HCT116 (cell line): ENCODE measurements around the gene SPP2. TPM values are rescaled to one million over a fixed set of nuclear protein-coding genes. Genes with fewer than 3 reads are reported as not detected.

Experiments
- ATAC-seq: fragments of 200-7000 bp; cut with Tn5 transposase; 2 replicates; pipeline ENCODE4 v1.9.1; 2020; ENCODE audit warnings: mild to moderate bottlenecking, moderate library complexity
- Bru-seq: library from RNA; stranded (reverse); fragments of 400-500 nt; gene quantifications from one replicate; lab custom pipeline; 2021; lab: Mats Ljungman, UMichigan
- BruChase-seq, 2 experiments: library from RNA; stranded (reverse); fragments of 400-500 nt; gene quantifications; one replicate each; lab custom pipeline; 2021; lab: Mats Ljungman, UMichigan
- BruUV-seq: library from RNA; stranded (reverse); fragments of 400-500 nt; replicated peaks from 2 replicates; lab custom pipeline; 2021; lab: Mats Ljungman, UMichigan
- CTCF ChIA-PET: fragments of 300-600 bp; sonication (Branson Sonifier 250); formaldehyde crosslinking; loops from one replicate; lab custom pipeline; 2021; ENCODE audit warnings: antibody characterized with exemption; lab: Charles Lee
- POLR2A ChIA-PET: fragments of 300-600, 350-600 bp; sonication (Branson Sonifier 250); formaldehyde crosslinking; loops from one replicate; lab custom pipeline; 2021; ENCODE audit warnings: antibody characterized with exemption; lab: Charles Lee
- RAD21 ChIA-PET, 2 experiments: fragments of 300-600 bp; sonication (Branson Sonifier 250); formaldehyde crosslinking; loops; one replicate each; lab custom pipeline; 2023; ENCODE audit warnings: low total read pairs in 2 of 2; ENCODE audit not compliant: uncharacterized antibody in 2 of 2, unreplicated experiment in 2 of 2, low non-redundant PET in 1 of 2; lab: Charles Lee
- DNase-seq: peaks from one replicate; pipeline ENCODE4 v3.0.0-alpha.2; 2010; ENCODE audit warnings: low read depth, low spot score
- H2AFZ ChIP-seq: fragments of 200-600 bp; shearing (Covaris generic), sonication (generic); 2 replicates; pipeline ENCODE4 v1.6.1; 2017; ENCODE audit warnings: low read depth, mixed run types, mixed read lengths, antibody characterized with exemption, low read length; ENCODE audit not compliant: poor library complexity, severe bottlenecking
- H3K27ac ChIP-seq: 2 replicates; pipeline ENCODE4 v1.5.1; 2012; ENCODE audit warnings: low read depth, low read length
- H3K27me3 ChIP-seq: fragments of 200-600 bp; sonication (generic); 2 replicates; pipeline ENCODE4 v1.6.1; 2016; ENCODE audit warnings: mixed run types, low read length, mixed read lengths; ENCODE audit not compliant: insufficient read depth
- H3K36me3 ChIP-seq, 2 experiments: fragments of 200-500 bp in 1 of 2; fragments of 200-600 bp in 1 of 2; sonication (Bioruptor generic) in 1 of 2; sonication (generic) in 1 of 2; 2 replicates each; pipeline versions ENCODE4 v1.5.1 to v1.6.1; 2014 to 2016; ENCODE audit warnings: low read length in 2 of 2, inconsistent platforms in 1 of 2, mixed read lengths in 1 of 2, mixed run types in 1 of 2; ENCODE audit not compliant: insufficient read depth in 2 of 2, control insufficient read depth in 1 of 2
- H3K4me1 ChIP-seq, 2 experiments: fragments of 200-600 bp in 1 of 2; sonication (generic) in 1 of 2; 2 replicates each; pipeline versions ENCODE4 v1.5.1 to v1.6.1; 2012 to 2017; ENCODE audit warnings: low read length in 2 of 2, inconsistent platforms in 1 of 2, mild to moderate bottlenecking in 1 of 2, mixed read lengths in 1 of 2, mixed run types in 1 of 2, moderate library complexity in 1 of 2; ENCODE audit not compliant: insufficient read depth in 2 of 2, control insufficient read depth in 1 of 2
- H3K4me2 ChIP-seq: fragments of 200-600 bp; sonication (generic); 2 replicates; pipeline ENCODE4 v1.6.1; 2017; ENCODE audit warnings: mixed run types, low read length, mixed read lengths
- H3K4me3 ChIP-seq, 2 experiments: fragments of 200-600 bp in 1 of 2; sonication (generic) in 1 of 2; replicated peaks in 1 of 2; 2 replicates each; pipeline ENCODE4 v1.5.1; 2011 to 2016; ENCODE audit warnings: low read length in 2 of 2, control low read depth in 1 of 2, low read depth in 1 of 2, mild to moderate bottlenecking in 1 of 2, mixed read lengths in 1 of 2, mixed run types in 1 of 2
- H3K79me2 ChIP-seq: fragments of 200-600 bp; sonication (generic); 2 replicates; pipeline ENCODE4 v1.6.1; 2017; ENCODE audit warnings: mild to moderate bottlenecking, mixed run types, low read length, moderate library complexity, mixed read lengths; ENCODE audit not compliant: insufficient read depth
- H3K9ac ChIP-seq: fragments of 200-600 bp; sonication (generic); 2 replicates; pipeline ENCODE4 v1.6.1; 2016; ENCODE audit warnings: low read length, mixed read lengths
- H3K9me2 ChIP-seq: fragments of 200-600 bp; sonication (generic), shearing (Covaris generic); 2 replicates; pipeline ENCODE4 v1.6.1; 2017; ENCODE audit warnings: mixed run types, mild to moderate bottlenecking, moderate library complexity; ENCODE audit not compliant: insufficient read depth
- H3K9me3 ChIP-seq, 2 experiments: fragments of 200-500 bp in 1 of 2; fragments of 200-600 bp in 1 of 2; sonication (Bioruptor generic) in 1 of 2; sonication (generic) in 1 of 2; 2 replicates each; pipeline ENCODE4 v1.6.1; 2014 to 2017; ENCODE audit warnings: low read length in 2 of 2, mixed read lengths in 2 of 2, inconsistent platforms in 1 of 2, low read depth in 1 of 2, mild to moderate bottlenecking in 1 of 2, mixed run types in 1 of 2, moderate library complexity in 1 of 2; ENCODE audit not compliant: control insufficient read depth in 1 of 2, insufficient read depth in 1 of 2
- H4K20me1 ChIP-seq: fragments of 200-600 bp; sonication (generic), shearing (Covaris generic); 2 replicates; pipeline ENCODE4 v1.6.1; 2017; ENCODE audit warnings: mixed run types, mild to moderate bottlenecking, moderate library complexity; ENCODE audit not compliant: insufficient read depth
- CBX3 ChIP-seq: IDR thresholded peaks from 2 replicates; pipeline ENCODE4 v1.6.1; 2012; ENCODE audit warnings: low read depth
- CTCF ChIP-seq, 3 experiments: fragments of 200-600 bp in 1 of 3; sonication (generic) in 1 of 3; IDR thresholded peaks in 2 of 3; conservative IDR thresholded peaks in 1 of 3; 2 replicates each; pipeline ENCODE4 v1.5.1; 2012 to 2017; ENCODE audit warnings: low read depth in 2 of 3, low read length in 2 of 3, antibody characterized with exemption in 1 of 3, borderline replicate concordance in 1 of 3, control low read depth in 1 of 3, mild to moderate bottlenecking in 1 of 3, mixed read lengths in 1 of 3, mixed run types in 1 of 3, moderate library complexity in 1 of 3; ENCODE audit not compliant: insufficient read depth in 1 of 3
- JUND ChIP-seq: IDR thresholded peaks from 2 replicates; pipeline ENCODE4 v1.6.1; 2012
- MAX ChIP-seq: IDR thresholded peaks from 2 replicates; pipeline ENCODE4 v1.6.1; 2012
- YY1 ChIP-seq: IDR thresholded peaks from 2 replicates; pipeline ENCODE4 v1.6.1; 2011; ENCODE audit warnings: low read length, low read depth, moderate library complexity, mild to moderate bottlenecking; ENCODE audit not compliant: insufficient replicate concordance; ENCODE audit errors: extremely low read depth
- intact Hi-C: fragments of 100-400 bp; cut with micrococcal nuclease; formaldehyde crosslinking; loops from 2 replicates; pipeline ENCODE4 v1.10.0; 2022
- long read RNA-seq: library from polyadenylated mRNA; unstranded; transcript quantifications from one replicate; pipeline ENCODE4 v2.0.0, GENCODE V29; 2021; ENCODE audit not compliant: unreplicated experiment
- polyA plus RNA-seq: library from polyadenylated mRNA; unstranded; fragments of >200 nt; gene quantifications from 2 replicates; pipeline ENCODE4 v1.2.1, GENCODE V29; 2012; ENCODE audit warnings: missing spikeins
- total RNA-seq: library from RNA; stranded (reverse); gene quantifications from one replicate; pipeline ENCODE4 v1.2.1, GENCODE V29; 2021; ENCODE audit not compliant: unreplicated experiment

SPP2 gene
- total RNA-seq (not detected), Bru-seq, nascent RNA (not detected), BruChase-seq, experiment 1, labeled RNA remaining after a 6-hour chase (not detected), BruChase-seq, experiment 2, labeled RNA remaining after a 2-hour chase (not detected)
- polyA plus RNA-seq: not detected in 2 replicates
- long read RNA-seq: 0 reads

GRCh38 chr2:234050455-234051135, at the start of gene SPP2:
TSS of gene SPP2 (plus strand) at chr2:234050702. CDS start at chr2:234050787, 85 bp downstream.
- no peaks in the 10 kb centered on the region for H3K9me2 ChIP-seq
- H3K36me3 ChIP-seq: no peaks in the 10 kb centered on the region
- ChIA-PET CTCF (no interaction called here), POLR2A (no interaction called here), RAD21 (no interaction called here)
- H3K4me2 ChIP-seq: no peak within 1 kb of the TSS
- H3K27me3 ChIP-seq: no peaks in the 10 kb centered on the region
- no peaks in the 10 kb centered on the region for H3K4me1 ChIP-seq
- DNase-seq: no peak
- H3K9me3 ChIP-seq: no peaks in the 10 kb centered on the region
- TF ChIP-seq MAX: no peak
- no peak for TF ChIP-seq YY1
- TF ChIP-seq CTCF (IDR thresholded peaks at IDR 0.05 in 2 of 3, conservative IDR thresholded peaks at IDR 0.05 in 1 of 3; ENCODE audit: borderline replicate concordance in 1 of 3, insufficient read depth in 1 of 3, low read depth in 2 of 3, low read length in 2 of 3): no peak
- no peak for TF ChIP-seq JUND
- TF ChIP-seq CBX3: no peak
- BruUV-seq: no TSS peak
- intact Hi-C loops: no loop called here
- no peak within 1 kb of the TSS for H3K27ac ChIP-seq
- no peak for ATAC-seq
- H3K4me3 ChIP-seq: no peak within 1 kb of the TSS
- no peaks in the 10 kb centered on the region for H4K20me1 ChIP-seq
- H3K9ac ChIP-seq: no peak within 1 kb of the TSS
- no peaks in the 10 kb centered on the region for H3K79me2 ChIP-seq
- no peak within 1 kb of the TSS for H2AFZ ChIP-seq
